SK-N-SH (cell line): ENCODE results near the gene PDE4D.

Source experiments
- CHD2 ChIP-seq: fragments of 150-350 bp; IDR thresholded peaks from 2 replicates; pipeline ENCODE4 v1.6.1; 2018; ENCODE audit warnings: low read length; ENCODE audit not compliant: partially characterized antibody
- CTCF ChIP-seq: fragments of 200-600 bp; sonication (generic); IDR thresholded peaks from 2 replicates; pipeline ENCODE4 v1.6.1; 2017; ENCODE audit warnings: antibody characterized with exemption, mild to moderate bottlenecking, moderate library complexity
- EP300 ChIP-seq, 2 experiments: IDR thresholded peaks; 2 replicates each; pipeline versions ENCODE4 v1.4.0 to v1.6.1; 2012; ENCODE audit warnings: borderline replicate concordance in 1 of 2, low read depth in 1 of 2, low read length in 1 of 2
- FOXM1 ChIP-seq: IDR thresholded peaks from 2 replicates; pipeline ENCODE4 v1.4.0; 2012; ENCODE audit warnings: low read depth, mild to moderate bottlenecking
- MXI1 ChIP-seq: IDR thresholded peaks from 2 replicates; pipeline ENCODE4 v1.6.1; 2012; ENCODE audit warnings: mild to moderate bottlenecking, low read depth, low read length, improper control_type of control experiment
- PBX3 ChIP-seq: IDR thresholded peaks from 2 replicates; pipeline ENCODE4; 2012
- POLR2AphosphoS5 ChIP-seq: IDR thresholded peaks from 2 replicates; pipeline ENCODE4 v1.6.1; 2012; ENCODE audit warnings: low read depth, low read length
- RAD21 ChIP-seq: IDR thresholded peaks from 2 replicates; pipeline ENCODE4 v1.6.1; 2012; ENCODE audit warnings: mild to moderate bottlenecking, low read length
- REST ChIP-seq: IDR thresholded peaks from 2 replicates; pipeline ENCODE4 v1.6.1; 2012; ENCODE audit warnings: mild to moderate bottlenecking, low read depth, low read length, moderate library complexity
- RFX5 ChIP-seq: IDR thresholded peaks from 2 replicates; pipeline ENCODE4 v1.6.1; 2012; ENCODE audit warnings: mild to moderate bottlenecking, improper control_type of control experiment, low read length
- TEAD4 ChIP-seq: IDR thresholded peaks from 2 replicates; pipeline ENCODE4 v1.4.0; 2012; ENCODE audit warnings: mild to moderate bottlenecking, borderline replicate concordance; ENCODE audit not compliant: insufficient read depth
- USF1 ChIP-seq: IDR thresholded peaks from 2 replicates; pipeline ENCODE4 v1.4.0; 2012; ENCODE audit warnings: low read depth, borderline replicate concordance
- YY1 ChIP-seq: IDR thresholded peaks from 2 replicates; pipeline ENCODE4 v1.4.0; 2012; ENCODE audit warnings: low read depth, mild to moderate bottlenecking
- ZBTB33 ChIP-seq: IDR thresholded peaks from 2 replicates; pipeline ENCODE4 v1.4.0; 2012; ENCODE audit warnings: low read depth, borderline replicate concordance

- no peak for TF ChIP-seq CHD2
- no peak for TF ChIP-seq CTCF
- no peak for TF ChIP-seq POLR2AphosphoS5
- TF ChIP-seq EP300 (IDR thresholded peaks at IDR 0.05; ENCODE audit: borderline replicate concordance in 1 of 2, low read depth in 1 of 2, low read length in 1 of 2), result no peak
- TF ChIP-seq YY1, result no peak
- no peak for TF ChIP-seq USF1
- TF ChIP-seq REST, result no peak
- no peak for TF ChIP-seq RAD21
- no peak for TF ChIP-seq ZBTB33
- TF ChIP-seq PBX3, result no peak
- no peak for TF ChIP-seq RFX5
- no peak for TF ChIP-seq MXI1
- TF ChIP-seq FOXM1, result no peak
- TF ChIP-seq TEAD4, result no peak
These were observed 562.8 kb downstream of the PDE4D start for GRCh38 chr5:59330680-59331079.
